GM18508 (cell line): ENCODE results near the gene NTSR1.

Experiments
- ATAC-seq: cut with Tn5 transposase; IDR thresholded peaks from one replicate; pipeline ENCODE4 v1.9.1; 2021; ENCODE audit warnings: moderate number of reproducible peaks; ENCODE audit not compliant: insufficient read depth, unreplicated experiment

Gene NTSR1

DNA sequence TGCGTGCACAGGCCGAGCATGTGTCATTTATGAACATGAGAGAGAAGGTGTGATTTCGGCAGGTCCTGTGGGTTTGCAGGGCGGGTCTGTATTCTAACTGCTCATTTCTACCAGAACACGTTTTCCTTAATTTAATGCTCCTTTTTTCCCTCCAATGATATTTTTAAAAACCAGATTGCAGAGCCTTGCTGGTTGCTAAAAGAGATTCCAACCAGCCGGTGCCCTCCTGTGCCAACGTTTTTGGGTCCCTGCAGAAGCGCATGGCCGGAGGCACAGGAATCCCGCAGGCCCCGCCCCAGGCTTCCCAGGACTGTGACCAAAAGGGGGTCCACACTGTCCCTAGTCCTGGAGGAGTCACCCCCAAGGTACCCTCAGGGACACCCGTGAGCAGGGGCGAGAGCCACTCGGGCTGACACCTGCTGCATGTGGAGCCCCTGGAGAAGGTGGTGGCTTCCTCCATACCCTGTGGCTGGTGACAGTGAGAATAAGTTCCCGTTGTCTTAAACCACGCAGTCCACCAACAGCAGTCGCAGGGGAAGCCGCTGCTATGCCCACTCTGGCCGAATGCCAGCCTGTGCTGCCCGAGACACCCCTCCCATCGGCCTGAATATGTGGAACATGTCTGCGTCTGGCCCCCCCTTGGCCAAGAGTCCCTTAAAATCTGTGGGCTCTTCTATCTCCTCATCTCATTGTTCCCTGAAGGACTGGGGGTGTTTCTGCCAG is 15.7 kb upstream of the NTSR1 start:
- ATAC-seq = no peak

DNA sequence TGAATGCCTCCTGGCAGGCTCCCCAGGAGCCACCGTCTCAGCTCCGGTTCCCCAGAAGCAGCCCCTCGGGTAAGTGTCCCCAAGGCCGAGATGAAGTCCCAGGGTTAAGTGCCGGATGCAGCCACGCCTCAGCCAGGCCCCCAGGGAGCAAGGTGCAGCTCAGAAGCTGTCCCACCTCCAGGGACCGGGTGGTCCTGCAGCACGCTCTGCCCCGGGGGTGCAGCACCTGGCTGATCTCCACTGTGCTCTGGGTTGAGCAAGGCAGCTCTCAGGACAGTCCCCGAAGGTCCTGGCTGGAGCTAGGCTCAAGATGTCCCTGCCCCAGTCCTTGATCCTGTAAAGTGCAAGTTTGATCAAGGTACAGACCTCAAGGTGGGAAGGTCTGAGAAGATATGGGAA is 15.1 kb upstream of the NTSR1 start:
- ATAC-seq = no peak

DNA sequence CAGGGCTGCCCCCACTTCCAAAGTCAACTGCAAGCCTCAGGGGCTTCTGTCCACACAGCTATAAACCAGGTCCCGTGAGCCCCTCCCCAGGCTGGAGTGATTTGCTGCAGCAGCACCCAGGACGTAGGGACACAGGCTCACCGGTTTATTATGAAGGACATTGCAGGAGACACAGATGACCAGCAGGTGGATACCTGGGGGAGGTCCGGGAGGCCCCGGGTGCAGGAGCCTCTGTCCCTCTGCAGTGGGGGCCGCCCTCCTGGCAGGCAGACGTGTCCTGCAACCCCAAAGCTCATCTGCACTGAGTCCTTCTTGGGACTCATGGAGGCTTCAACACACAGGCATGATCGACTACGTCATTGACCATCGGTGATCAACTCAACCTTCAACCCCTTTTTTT is 14.5 kb upstream of the NTSR1 start:
- ATAC-seq = no peak

DNA sequence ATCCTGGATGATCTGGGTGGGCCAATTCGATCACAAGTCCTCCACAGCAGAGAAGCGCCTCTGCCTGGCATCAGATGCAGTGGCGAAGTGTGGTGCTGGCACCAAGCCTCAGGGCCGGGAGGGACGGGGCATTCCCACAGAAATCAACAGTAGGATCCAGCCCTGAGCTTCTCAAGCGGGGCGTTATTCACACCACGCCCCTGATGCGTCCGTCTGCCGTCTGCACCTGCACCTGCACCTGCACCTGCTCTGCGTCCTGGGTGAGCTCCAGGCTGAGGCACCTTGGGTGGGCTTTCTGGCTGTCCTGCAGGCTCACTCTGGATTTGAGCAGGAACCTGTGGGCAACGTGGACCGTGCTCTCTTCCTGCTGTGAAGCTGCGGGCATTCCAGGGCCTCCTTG is 13.8 kb upstream of the NTSR1 start:
- no peak for ATAC-seq

- ATAC-seq = no peak
Observed at GRCh38 chr20:62695448-62696414, 12.9 kb upstream of the NTSR1 start.

- no peak for ATAC-seq
Observed at GRCh38 chr20:62696434-62696957, 12.1 kb upstream of the NTSR1 start.

GRCh38 chr20:62696989-62697388 is 11.6 kb upstream of the NTSR1 start:
- no peak for ATAC-seq

- no peak for ATAC-seq
Observed at GRCh38 chr20:62697468-62697912, 11.1 kb upstream of the NTSR1 start.

- ATAC-seq = no peak
Observed at GRCh38 chr20:62698231-62698630, 10.4 kb upstream of the NTSR1 start.

GRCh38 chr20:62699296-62699695 is 9.3 kb upstream of the NTSR1 start:
- no peak for ATAC-seq

GRCh38 chr20:62699741-62700140 is 8.9 kb upstream of the NTSR1 start:
- no peak for ATAC-seq

DNA sequence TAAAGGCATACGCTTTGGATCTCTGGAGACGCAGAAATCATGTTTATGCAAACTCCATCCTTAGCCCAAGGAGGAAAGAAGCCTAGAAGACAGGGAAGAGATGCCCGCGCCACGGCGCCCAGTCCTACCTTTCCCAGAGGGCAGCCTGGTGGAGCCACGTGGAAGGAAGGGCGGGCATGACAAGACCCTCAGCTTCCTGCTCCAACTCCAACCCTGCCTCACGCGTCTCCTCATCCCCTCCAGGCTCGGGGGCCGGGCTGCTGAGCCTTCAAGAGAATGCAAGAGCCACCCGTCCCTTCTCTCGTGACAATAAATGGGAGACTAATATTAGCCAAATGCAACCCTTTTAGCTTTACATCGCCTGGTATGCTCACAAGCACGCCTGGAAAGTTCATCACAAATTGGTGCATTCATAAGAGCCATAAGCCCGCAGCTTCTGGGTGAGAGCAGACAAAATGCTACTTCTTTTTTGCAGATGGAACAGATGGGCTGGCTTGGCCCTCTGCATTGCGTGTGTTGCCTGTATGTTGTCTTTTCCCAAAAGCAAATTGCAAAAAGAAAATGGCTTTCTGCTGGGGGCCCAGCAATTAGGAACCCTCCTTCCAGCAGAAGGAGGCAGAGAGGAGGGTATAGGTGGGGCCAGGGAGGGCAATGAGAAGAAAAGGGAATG is 8.2 kb upstream of the NTSR1 start:
- no peak for ATAC-seq

- no peak for ATAC-seq
Observed at GRCh38 chr20:62701161-62702012, 7.2 kb upstream of the NTSR1 start.

DNA sequence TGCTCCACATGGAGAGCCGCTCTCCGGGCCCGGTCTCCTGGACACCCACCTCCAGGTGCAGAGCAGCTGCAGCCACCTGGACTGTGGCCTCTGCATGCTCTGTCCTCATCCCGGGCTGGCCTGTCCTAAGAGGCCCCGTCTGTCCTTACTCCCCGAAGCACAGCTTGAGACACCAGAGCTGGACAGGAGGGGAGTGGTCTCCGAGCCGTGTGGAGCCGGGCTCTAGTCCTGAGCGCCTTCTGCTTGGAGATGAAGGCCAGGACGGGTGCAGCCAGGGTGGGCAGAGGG is 6.7 kb upstream of the NTSR1 start:
- no peak for ATAC-seq

DNA sequence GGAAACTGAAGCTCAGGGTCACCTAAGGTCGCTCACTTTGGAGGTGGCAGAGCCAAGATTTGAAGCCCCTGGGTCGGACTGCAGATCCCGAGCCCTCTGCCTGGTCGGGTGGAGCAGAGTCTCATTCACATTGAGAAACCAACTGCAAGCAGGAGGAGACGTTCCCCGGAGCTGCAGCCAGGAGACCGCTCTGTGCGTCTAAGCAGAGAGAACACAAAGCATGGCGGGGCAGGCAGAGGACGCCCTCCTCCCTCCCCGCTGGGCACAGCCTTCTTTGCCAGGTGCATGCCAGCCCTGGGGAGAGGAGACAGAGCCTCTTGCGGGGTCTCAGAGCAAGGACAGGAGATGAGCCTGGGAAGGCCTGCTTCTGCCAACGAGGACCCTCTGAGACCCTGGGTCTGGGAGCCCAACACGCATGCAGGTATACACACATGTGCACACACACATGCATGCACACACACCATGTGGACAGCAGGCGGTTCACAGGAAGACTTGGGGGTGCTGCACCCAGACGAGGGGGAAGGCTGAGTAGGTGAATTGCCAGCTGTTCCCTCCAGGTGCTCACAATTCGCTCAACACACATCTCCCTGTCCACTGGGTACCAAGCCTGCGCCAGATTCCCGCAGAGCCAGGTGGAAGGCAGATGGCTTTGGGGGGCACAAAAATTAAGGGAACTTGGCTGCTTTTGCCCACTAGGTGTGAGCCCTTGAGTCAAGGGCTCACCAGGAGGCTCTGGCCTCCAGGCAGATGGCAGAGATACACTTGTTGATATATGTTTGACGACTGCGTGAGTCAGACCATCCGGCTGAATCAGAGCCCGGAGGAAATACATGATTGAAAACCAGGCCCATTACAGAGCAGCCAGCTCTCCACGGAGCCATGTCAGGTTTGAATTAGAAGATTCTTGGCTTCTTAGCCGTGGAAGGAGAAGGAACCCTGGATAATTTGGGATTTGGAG is 5.5 kb upstream of the NTSR1 start:
- no peak for ATAC-seq

GRCh38 chr20:62703853-62704228 is 4.8 kb upstream of the NTSR1 start:
- no peak for ATAC-seq

DNA sequence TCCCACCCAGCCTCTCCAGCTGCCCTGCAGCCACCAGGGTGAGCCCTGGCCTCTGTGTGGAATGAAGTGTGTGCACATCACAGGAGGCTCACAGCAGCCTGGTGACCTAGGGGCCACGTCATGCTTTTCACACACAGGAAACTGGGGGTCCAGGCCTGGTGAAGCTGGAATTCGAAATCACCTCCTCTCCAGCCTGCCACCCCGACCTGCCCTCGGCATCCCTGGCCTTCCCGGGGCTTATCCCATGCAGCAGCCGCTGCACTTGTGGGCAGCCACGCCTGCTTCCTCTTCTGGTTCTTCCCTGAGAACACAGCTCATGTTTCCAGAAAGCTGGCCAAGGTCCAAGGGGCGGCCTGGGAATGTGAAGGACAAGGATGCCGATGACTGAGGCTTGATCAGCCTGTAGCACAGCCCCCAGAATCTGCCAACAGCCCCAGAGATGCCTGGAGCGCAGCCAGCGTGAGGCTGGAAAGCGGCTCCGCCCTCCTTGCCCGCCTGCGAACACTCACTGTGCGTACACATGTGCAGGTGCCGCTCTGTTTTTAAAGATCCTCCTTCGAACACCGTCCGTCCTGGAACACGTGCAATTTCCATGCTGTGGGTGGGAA is 4.2 kb upstream of the NTSR1 start:
- no peak for ATAC-seq

DNA sequence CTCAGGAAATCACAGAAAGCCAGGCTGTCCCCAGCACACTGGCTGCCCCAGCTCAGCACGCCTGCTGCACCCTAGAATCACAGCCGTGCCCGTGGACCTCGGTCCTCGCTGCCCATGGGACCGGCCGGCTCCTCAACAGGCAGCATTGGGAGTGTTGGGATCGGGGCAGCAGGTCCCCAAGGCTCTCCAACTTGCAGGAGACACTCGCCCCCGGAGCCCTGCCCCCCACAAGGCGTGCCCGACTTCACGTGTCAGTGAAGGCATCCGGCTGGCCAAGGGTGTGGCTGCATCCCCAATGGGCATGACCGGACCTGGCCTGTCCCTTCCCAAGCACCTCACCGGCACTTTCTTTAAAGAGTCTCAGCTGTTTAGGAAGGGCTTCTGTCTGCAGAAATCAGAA is 3.0 kb upstream of the NTSR1 start:
- ATAC-seq = no peak

DNA sequence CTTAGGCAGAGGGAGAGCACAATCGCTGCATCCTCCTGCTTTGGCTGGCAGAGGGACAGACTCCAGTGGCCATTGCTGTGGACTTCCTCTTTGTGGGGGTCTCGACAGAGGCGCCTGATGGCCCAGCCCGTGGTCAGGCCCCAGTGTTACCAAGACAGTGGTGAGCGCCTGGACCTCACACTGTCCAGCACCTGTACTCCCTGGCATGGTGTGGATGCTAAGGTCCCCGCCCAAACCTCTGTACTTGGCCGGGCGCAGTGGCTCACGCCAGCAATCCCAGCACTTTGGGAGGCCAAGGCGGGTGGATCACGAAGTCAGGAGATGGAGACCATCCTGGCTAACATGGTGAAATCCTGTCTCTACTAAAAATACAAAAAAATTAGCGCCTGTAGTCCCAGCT is 2.3 kb upstream of the NTSR1 start:
- ATAC-seq = no peak
